Amniotic stem cell (primary cell): Measurements from ENCODE around the gene RERE.
A peak's percentile ranks its signal among the peaks of the same experiment; 100 is the strongest.
"Not testable (repeated sequence)": the region's sequence is repeated elsewhere in the genome, so short reads cannot be mapped to it uniquely, and the experiment has no call there.

Source experiments
- DNase-seq: peaks from one replicate; lab custom pipeline; 2025; lab: John Stamatoyannopoulos, UW

RERE gene

DNA sequence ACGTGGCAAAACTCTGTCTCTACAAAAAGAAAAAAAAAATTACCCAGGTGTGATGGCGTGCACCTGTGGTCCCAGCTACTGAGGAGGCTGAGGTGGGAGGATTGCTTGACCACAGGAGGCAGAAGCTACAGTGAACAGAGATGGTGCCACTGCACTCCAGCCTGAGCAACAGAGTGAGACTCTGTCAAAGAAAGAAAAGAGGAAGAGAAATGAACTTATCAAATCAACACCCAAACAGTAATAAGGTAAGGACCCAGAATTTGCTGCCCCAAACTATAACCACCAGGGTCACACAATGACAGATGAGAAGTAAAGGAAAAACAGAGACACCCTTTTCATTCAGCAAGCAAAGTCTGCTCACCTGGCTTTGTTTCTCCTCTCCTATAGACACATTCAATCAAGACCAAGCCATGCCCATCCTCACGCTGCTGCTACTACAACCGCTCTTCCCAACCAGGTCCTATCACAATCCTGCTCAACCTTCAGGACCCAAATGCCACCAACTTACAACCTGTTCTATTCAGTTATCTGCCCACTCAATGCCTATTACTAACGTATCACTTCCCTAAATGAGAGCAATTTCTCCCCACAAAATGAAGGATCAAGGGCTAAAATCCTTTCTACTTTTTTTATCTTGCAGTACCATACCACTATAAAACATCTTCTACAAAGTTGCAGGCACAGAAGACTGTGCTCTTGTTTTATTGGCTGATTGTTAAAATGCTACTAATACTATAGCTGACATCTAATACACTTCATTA lies 183.5 kb downstream of the RERE start:
- DNase-seq, result no peak

- no peak for DNase-seq
These were observed 185.3 kb downstream of the RERE start for GRCh38 chr1:8632102-8632501.

DNA sequence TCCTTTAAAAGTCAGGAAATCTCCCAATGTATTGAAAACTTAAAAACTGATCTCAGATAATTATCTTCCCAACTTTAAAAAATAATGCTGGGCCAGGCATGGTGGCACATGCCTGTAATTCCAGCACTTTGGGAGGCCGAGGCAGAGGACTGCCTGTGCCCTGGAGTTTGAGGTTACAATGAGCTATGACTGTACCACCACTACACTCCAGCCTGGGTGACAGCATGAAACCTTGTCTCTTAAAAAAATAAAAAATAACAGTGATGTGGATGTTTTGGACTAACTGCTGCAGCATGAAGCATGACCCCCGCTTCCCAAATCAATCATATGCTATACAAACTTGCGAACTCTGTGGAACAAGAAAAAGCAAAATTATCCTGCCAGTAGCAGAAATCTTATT lies 186.3 kb downstream of the RERE start:
- DNase-seq, result no peak

GRCh38 chr1:8629241-8630091 lies 188.0 kb downstream of the RERE start:
- no peak for DNase-seq

GRCh38 chr1:8628606-8629005 lies 188.8 kb downstream of the RERE start:
- no peak for DNase-seq

DNA sequence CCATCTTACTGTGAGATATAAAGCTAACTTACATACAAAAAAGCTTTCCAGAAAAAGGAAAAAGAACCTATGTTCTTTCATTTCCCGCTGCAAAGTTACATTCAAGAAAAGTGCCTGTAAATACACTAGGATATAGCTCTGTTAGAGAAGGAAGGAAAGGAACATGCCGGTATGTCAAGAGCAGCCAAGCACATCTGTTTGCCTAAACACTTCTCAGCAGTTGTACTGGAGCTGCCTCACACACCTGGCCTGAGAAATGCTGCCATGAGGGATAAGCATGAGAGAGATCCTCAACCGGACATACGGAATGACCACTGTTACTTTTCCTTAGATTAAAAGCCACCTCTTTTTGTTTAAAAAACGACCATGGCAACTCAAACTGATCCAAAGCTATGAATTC lies 189.7 kb downstream of the RERE start:
- DNase-seq, result no peak

- DNase-seq, result peak; percentile 62
These were observed 191.2 kb downstream of the RERE start for GRCh38 chr1:8625981-8626898.

- DNase-seq, result no peak
These were observed 191.9 kb downstream of the RERE start for GRCh38 chr1:8625491-8625890.

- not testable (repeated sequence) for DNase-seq
These were observed 193.7 kb downstream of the RERE start for GRCh38 chr1:8623651-8624192.

GRCh38 chr1:8621785-8622348 lies 195.6 kb downstream of the RERE start:
- not testable (repeated sequence) for DNase-seq

GRCh38 chr1:8621034-8621582 lies 196.3 kb downstream of the RERE start:
- DNase-seq, result not testable (repeated sequence)

DNA sequence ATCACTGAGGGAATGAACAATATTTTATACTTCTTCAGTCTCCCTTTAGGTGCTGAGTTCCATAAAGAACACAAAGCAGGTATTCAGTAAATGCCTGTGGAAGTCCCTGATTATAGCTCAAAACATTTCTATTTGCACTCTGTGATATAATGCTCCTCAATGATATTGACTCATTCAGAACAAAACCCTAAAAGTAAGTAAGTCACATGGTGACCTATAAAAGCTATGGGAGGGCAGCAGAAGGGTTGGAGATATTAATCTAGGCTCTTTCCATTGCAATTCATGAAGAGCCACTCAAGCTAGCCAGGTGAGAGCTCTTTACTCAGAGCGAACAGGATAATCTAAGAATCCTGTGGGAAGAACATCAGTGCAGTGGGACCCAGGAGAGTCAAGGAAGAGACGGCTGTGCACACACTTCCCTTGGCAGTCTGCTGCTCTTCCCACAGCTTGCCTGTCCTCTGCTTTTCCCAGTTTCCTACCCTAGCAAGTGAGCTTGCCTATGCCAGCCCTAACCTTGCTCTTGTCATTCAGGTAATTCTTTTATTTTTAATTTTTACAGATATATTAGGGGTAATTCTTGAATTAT lies 197.4 kb downstream of the RERE start:
- DNase-seq, result not testable (repeated sequence)

GRCh38 chr1:8619419-8619818 lies 198.0 kb downstream of the RERE start:
- not testable (repeated sequence) for DNase-seq

DNA sequence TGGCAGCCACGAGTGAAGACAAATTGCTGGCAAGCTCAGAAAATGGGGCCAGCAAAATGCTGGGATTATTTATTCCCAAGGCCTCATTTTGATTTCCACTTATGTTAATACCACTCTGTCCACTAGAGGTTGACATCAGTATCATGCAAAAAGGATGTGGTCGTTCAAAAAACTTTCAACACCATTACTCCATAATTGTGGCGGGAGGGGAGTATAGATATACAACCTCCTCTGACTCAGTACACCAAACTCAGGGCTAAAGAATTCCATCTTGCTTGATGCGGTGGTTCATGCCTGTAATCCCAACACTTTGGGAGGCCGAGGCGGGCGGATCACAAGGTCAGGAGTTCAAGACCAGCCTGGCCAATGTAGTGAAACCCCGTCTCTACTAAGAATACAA lies 200.6 kb downstream of the RERE start:
- not testable (repeated sequence) for DNase-seq

- DNase-seq, result not testable (repeated sequence)
These were observed 205.6 kb downstream of the RERE start for GRCh38 chr1:8611634-8612515.

- DNase-seq, result no peak
These were observed 209.5 kb downstream of the RERE start for GRCh38 chr1:8607906-8608305.

DNA sequence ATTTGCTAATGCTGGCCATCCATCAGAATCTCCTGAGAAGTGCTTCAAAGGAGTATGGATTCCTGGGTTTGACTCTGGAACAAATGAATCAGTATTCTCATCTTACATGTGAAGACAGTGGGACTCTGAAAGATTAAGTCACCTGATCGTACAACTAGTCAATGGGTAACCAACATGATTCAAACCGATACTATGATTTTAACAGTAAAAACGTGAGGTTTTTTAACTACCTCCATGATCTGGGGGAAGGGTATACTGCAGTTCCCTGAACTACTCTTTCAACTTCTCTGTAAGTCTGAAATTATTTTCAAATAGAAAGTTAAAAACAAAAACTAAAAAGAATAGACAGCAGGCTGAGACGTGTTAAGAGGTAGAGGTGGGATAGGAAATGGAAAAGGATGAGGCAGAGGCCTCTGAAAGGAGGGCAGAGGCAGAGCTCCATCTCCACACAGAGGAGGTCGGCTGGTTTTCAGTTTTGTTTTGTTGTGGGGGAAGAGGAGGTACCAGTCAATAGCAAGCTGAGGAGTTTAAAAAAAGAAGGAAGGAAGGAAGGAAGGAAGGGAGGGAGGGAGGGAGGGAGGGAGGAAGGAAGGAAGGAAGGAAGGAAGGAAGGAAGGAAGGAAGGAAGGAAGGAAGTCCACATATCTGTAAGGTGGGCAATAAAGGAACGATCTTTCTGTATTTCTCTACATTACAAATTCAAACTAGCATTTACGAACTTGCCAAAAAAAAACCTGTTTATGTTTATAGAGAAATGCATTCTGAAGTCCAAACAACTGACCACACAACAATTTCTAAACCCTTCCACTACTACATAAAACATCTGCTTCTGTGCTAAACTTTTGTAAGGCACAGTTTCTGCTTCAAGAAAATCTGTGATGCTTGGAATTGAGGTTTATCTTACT lies 213.1 kb downstream of the RERE start:
- no peak for DNase-seq

- DNase-seq, result no peak
These were observed 214.2 kb downstream of the RERE start for GRCh38 chr1:8603220-8603616.
